ENCODE measurements around the gene TTF2.

- TF ChIP-seq CTCF (IDR thresholded peaks at IDR 0.05) (no peak), POLR2A (IDR thresholded peaks at IDR 0.05) (no peak), EP300 (IDR thresholded peaks at IDR 0.05) (no peak)
Measured at GRCh38 chr1:117070124-117070523, 10.0 kb downstream of the TTF2 start.
